GM19238 (cell line): ENCODE data around the gene WNK2.

Experiments used
- DNase-seq: peaks from one replicate; pipeline ENCODE4 v3.0.0; 2011; ENCODE audit warnings: low spot score; ENCODE audit not compliant: insufficient read length

The WNK2 gene

DNA sequence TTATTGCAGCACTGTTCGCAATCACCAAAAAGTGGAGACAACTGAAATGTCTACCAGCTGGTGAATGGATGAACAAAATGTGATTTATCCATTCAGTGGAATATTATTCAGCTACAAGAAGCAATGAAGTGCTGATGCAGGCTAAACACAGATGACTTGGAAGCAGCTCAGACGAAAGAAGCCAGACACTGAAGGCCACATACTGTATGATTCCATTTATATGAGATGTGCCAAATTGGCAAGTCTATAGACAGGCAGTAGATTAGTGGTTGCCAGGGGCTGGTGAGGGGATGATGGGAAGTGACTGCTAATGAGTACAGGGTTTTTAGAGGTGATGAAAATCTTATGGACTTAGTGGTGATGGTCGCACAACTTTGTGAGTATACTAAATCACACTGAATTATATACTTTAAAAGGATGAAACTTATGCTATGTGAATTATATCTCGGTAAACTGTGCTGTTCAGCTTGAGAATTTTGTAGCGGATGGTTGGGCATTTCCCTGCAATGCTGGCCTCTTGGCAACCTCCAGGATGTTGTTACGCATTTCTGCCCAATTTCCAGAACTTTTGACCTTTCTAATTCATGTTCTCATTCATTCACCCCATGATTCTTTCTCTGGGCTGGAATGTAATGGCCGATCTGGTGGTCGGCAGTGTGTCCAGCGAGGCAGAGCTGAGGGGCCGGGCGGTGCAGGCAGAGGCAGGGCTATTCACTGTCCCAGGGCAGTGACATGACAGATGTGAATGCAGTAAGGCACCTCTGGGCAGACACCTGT lies 22.0 kb upstream of the WNK2 start:
- no peak for DNase-seq

DNA sequence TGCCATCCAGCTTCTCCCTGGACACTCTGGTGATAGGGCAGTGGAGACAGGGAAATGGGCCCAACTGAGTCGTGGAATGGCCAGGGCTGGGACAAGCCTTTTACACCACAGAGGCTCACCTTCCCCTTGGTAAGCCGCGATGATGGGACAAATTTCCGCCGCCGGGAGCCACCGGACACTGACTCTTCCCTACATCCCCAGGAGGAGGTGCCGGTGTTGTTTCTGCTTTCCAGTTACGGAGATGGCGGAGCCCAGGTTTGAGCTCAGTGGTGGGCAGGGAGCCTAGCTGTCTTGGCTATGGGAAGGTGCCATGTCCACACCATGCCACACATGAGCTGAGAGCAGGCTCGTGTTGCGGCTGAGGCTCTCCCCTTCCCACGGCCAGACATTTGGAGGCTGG lies 19.9 kb upstream of the WNK2 start:
- no peak for DNase-seq

DNA sequence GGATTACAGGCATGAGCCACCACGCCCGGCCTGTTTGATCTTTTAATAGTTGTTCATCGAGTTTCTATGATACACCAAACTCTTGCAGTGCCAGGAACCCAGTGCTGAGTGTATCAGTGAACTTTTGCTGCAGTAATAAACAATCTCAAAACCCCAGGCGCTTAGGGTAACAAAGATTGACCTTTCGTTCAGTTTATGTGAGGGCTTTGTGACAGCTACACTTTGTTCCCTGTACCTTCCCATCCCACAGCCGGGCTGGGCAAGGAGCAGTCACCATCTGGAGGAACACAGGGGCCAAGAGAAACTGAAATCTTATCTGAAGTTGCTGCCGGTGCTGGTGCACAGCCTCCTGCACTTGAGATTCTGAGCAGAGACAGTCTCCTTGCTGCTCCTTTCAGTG lies 17.2 kb upstream of the WNK2 start:
- no peak for DNase-seq

DNA sequence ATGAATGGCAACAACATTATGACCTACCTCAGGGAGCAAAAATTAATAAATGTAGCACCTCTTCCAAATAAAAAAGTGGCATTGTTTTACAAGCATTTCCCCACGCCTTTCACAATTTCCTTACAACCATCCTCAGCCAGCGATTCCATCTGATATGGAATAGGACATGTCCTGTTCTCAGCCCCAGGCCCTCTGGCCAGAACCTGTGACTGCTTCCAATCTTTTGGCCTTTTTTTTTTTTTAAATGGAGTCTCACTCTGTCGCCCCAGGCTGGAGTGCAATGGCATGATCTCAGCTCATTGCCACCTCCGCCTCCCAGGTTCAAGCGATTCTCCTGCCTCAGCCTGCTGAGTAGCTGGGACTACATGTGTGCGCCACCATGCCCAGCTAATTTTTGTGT lies 16.8 kb upstream of the WNK2 start:
- DNase-seq, result no peak

DNA sequence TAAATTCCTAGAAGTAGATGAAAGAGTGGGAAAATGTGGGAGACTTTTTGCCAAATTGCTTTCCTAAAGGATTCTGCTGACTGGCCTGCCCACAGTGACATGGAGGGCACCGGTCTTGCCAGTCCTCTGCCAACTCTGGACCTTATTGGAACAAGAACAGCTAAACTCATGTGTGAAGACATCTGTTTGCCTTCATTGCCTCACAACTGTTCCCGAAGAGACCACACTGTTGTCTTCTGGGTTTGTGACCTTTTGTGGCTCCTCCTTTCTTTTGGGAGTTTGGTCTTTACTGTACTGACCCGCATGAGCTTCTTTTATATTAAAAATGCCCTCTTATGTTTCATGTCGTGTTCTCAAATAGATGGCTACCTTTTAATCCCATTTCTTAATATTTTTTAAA lies 16.1 kb upstream of the WNK2 start:
- DNase-seq, result no peak

DNA sequence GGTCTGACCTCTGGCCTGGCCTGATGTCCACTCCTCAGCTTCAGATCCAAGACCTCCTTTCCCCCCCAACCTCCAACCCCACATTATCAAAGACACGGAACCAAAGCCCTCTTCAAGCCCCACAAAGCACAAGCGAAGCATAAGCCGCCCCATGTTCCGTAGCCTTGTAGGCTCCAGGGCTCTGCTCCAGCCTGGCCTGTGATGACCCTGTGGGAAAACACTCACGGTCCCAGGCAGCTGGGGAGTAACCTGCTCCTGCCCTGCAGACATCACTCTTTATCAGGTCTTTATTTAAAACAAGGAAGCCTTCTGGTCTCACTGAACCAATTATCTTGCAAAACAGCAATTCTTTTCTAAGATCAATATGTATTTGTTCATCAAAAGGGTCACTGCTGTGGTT lies 15.4 kb upstream of the WNK2 start:
- DNase-seq, result no peak

DNA sequence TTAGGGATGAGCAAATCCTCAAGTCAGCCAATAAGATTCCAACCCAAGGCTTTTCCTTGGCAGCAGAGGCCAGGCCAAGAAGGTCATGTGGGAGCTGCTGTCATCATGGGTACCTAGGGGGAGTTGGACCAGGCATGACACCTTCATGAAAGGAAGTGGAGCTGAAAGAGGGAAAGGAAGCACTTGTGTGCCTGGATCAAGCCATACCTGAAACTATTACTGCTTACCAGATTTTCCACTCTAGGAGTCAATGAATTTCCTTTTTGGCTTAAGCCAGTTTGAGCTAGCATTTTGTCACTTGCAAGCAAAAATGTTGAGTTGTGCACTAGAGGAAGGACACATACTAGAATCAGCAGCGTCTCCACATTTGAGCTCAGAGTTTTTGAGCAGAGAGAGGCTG lies 14.5 kb upstream of the WNK2 start:
- DNase-seq, result no peak

DNA sequence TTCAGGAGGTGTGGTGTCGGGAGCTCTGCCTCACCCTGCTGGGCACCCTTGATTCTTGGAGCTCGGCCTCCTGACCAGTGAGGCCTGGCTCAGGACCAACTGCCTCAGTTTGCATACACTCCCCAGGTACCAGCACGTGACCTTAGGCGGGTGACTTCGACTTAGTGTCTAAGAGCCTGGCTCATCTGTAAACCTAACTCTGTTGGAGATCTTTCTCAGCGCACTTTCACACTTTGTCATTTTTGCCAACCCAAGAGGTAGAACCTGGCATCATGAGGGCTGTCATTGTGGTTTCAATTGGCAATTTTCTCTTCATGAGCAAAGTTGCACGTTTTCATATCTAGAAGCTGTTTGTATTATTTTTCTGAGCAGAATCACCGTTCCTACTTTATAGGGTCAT lies 13.4 kb upstream of the WNK2 start:
- no peak for DNase-seq

DNA sequence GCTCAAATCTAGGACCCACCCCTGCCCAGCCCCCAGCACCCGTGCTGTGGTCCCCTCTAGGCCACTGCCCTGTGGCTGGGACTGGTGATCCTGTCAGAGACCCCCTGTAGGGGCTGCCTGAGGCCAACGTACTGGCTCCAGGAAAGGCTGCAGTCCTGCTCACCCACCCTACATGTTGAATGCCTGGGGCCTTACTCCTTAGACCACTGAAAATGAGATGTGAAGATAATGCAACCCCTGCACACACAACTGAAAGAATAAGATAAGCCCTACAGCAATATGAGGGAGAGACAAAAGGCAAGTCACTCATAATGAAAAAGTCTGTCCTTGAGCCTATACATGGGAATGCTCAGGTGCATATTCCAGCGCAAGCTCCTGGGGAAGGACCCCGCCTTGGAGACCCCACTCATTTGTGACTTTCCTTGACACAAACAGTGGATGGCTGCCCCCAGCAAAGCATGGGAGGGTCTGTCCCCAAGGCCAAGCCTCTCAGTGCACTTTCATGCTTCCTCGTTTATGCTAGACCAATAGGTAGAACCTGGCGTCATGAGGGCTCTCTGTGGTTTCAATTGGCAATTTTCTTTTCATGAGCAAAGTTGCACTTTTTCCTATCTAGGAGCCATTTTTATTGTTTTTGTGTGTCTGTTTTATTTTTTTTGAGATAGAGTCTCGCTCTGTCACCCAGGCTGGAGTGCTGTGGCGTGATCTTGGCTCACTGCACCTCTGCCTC lies 12.5 kb upstream of the WNK2 start:
- no peak for DNase-seq

DNA sequence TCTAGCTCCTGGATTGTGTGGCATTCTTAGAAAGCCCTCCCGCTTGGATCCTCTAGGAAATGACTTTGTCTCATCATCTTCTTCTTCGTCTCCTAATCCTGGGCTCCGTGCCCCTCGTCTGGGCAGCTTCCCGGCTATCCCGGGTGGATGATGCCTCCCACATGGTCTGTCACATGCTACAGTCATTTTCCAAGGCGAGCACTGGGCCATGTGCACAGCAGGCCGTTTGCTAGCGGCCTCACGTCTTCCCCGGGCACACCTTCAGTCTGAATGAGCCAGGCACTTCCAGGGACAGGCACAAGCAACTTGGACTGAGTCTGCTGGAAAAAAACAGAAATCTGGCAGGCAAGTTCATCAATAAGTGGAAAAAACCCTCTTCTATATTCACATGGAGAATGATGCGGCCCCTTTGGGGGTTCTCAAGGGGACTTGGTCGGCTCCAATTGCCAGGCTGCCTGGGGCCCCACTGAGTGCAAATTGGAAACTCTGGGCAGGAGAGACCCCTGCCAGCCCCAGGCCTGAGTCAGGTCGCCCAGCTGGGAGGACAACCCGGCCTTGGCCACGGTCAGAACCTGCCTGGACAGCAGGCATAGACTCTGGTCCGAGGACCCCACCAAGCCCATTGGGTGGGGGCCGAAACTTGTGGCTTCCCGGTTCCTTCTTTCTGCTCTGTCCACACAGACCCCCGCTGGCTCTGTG lies 11.1 kb upstream of the WNK2 start:
- no peak for DNase-seq

DNA sequence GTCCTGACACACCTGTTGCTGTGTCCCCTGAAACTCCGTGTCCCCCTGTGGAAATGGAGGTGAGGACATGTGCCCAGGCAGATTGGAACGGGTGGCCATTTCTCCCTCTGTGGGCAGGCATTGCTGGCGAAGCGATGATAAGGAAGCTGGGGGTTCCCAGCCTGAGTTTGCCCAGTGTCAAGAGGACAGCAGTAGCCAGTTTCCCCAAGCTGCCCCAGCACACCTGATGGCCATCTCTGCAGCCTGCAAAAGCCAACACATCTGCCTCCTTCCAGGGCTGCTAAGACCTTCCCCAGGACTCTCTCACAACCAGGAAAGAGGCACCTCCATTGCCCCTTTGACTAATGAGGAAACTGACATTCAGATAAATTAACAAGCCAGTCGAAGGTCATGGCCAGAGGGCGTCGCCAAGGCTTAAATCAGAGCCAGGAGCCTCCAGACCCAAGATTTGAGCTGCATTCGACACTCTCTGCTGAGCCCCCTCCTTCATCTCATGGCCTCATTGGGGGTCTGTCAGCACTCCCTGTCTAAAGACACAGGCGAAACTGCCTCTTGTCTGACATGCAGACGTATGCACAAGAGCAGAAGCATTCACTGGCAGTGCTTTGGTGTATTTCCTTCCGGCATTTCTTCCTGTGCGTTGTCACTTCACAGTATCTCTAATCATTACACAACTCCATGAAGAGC lies 10.4 kb upstream of the WNK2 start:
- no peak for DNase-seq

DNA sequence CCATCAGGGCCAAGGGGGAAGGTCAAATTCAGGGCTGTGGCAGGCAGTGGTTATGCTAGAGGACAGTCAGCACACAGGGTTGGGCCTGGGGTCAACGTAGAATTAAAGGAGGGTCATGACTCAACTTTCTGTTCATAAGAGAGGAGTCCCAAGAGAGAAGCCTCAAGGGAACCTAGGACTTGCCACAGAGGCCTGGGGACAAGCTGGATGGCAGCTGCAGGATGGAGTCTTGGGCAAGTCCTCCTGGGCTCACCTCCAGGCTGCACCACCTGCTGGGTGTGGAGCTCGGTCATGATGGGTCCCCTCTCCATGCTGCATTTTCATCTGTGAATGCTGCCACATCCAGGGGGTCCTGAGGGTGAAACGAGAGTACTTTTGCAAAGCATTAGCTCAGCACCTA lies 9.0 kb upstream of the WNK2 start:
- DNase-seq, result no peak

DNA sequence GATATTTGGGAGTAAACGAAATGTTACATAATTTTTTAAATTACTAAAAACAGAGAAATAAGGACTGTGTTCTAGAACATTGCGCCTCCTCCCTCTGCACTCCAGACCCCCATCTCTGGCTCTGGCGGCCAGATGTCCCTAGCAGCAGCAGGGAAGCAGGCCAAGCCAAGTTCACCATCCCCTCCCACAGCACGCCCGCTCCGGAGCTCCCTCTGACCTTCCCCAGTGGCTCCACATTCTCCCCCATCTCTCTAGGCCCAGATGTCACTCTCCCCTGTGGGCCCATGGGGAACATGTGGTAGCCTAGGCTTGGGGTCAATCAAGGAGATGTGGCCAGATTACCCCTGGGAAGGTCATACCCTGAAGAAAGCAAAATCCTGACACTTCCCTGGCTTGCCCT lies 6.3 kb upstream of the WNK2 start:
- no peak for DNase-seq

DNA sequence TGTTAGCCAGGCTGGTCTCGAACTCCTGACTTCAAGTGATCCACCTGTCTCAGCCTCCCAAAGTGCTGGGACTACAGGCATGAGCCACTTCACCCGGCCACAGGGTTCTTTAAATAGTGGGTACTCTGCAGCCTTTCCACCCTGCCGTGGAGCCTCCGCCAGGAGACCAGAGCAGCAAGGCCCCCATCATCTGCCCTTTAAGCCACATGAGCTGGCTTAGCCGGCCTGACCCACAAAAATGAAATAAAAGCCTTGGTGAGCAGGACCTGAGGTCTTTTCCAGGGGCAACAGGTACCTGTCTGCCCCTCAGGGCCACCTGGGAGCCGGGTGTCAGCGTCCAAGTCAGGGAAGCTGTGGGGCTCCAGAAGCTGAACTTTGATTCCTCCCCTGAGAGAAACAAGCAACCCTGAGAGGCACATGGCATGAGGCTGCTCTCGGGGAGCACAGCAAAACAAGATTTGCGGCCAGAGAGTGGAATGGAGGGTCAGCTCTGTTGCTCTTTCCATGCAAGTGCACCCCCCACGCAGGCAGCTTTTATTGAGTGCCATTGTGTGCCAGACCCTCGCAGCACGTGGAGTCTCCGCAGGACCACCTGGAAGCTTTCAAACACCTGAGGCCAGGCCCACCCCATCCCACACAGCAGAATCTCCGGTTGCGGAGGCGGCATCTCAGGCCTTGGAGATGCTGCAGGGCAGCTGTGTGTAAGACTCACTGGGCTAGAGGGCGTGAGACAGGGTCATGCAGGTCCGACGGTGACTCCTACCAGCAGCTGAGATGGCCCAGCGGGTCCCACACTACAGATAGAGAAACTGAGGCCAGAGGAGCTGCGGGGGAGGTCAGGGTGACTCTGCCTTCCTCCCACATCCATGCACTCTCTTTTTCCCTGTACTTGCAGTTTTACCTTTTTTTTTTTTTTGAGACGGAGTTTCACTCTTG lies 4.8 kb upstream of the WNK2 start:
- no peak for DNase-seq

DNA sequence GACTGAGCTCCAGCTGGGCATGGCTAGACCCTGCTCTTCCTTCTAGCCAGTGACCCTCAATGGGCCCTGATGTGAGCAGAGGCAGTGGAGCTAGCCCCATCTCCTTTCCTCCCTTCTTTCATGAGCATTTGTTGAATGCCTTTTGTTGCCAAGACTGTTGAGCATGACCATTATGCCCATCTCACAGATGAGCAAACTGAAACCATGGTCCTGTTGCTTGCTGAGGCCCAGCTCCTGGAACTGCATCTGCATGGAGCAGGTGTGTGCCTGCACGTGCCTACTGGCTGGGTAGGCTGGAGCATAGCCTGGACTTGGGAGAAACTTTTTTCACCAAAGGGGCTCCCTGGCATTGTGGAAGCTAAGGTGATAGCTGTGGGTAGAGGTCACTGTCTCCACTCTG lies 3.0 kb upstream of the WNK2 start:
- DNase-seq, result no peak

DNA sequence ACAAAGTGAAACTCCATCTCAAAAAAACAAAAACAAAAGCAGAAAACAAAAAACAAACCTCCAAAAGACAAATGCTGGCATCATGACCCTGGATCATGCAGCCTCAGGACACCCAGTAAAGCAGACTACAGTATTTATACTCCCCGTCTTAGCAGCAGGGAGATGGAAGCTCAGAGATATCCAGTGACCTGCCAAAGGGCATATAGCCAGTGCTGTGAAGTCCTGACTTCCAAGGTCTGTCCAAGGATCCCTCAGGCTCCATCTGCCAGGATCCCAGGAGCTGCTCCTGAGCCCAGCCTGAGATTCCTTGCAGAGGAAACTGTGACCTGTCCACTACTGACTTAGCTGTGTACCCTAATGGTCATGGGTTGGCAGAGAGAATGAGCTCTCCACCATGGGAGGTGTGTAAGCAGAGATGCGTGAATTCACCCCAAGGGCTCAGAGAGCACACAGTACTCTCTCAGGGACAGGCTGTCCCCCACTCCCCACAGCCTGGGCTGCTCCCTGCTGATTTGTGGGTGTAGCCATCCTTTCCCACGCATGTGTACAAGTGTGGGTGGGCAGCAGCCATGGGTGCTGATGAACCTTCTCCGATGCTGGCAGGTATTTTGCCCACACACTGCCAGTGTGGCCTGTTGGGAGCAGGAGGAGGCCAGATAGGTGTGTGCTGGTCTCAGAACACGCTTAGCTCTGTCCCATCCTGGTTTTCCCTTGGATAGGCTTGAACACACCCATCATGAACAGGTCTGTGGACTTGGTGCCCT lies 2.1 kb upstream of the WNK2 start:
- DNase-seq, result no peak

DNA sequence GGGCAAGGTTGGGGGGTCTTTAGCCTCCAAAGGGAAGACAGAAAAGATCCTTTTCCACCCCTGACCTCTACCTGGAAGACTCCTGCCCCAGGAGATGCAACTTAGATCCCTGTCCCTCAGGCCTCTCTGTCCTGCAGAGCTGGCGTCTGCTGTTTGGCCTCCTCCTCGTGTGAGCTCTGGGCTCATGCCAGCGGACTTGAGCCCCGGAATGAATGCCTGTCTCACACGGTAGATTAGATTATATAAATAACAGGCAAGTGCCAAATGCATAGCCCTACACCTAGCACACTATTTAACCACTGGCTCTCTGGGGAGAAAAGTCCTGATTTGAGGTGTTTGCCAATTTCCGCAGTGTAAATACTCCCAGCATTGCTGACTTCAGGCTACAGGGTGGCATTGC lies 1.4 kb upstream of the WNK2 start:
- DNase-seq, result no peak

DNA sequence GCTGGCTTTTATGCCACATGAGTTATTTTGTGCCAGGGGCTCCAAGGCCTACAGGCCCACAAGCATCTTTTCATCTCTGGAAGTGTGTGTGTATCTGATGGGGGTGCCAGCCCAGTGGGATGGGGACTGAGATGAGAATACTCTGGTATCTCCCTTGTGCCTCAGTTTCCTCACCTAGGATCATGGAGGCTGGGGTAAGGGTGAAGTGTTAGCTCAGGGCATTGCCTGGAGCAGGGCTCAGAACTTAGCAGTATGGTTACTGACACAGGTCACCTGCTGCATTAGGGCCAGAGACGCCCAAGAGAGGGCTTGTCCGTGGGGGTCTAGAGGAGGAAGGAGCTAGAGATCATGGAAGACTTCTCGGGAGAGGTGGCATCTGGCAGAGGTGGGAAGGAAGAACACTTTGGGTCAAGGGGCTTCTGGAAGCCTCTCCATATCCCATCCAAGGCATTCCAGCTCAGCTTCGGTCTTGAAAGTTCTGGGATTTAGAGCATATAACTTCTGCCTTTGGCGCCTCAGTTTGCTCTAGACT lies 742 bp upstream of the WNK2 start:
- no peak for DNase-seq

DNA sequence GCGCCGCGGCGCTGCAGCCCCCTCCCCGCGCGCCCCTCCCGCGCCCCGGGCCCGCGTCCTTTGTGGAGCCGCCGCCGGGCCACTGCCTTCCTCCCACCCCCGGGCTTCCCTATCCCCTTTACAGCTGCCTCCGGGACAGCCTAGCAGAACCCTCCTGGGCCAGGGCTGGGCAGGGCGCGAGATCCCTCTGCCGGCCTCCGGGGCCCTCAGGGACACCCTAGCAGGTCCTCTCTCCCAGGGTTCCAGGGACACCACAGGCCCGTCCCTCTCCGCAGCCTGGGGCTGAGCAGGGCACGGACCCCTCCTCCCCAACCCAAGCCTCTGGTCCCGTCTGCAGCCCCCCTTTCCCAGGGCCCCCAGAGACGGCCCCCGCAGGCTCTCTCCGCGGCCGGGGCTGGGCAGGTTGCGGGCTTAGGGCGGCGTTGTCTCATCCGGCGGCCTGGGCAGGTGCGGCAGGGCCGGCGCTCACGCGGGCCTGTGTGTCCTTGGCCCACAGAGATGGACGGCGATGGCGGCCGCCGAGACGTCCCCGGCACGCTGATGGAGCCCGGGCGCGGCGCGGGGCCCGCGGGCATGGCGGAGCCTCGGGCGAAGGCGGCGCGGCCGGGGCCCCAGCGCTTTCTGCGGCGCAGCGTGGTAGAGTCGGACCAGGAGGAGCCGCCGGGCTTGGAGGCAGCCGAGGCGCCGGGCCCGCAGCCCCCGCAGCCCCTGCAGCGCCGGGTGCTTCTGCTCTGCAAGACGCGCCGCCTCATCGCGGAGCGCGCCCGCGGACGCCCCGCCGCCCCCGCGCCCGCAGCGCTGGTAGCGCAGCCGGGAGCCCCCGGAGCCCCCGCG lies 710 bp downstream of the WNK2 start:
- no peak for DNase-seq
